ENCODE results near the gene EXOC4.

The EXOC4 gene

GRCh38 chr7:133940368-133940767 lies 687.5 kb downstream of the EXOC4 start:
- Histone ChIP-seq H3K27me3 (ENCODE audit: insufficient read depth, low read depth, severe bottlenecking) (no peaks in the 10 kb centered on the region), H3K9me3 (ENCODE audit: severe bottlenecking) (no peaks in the 10 kb centered on the region), H3K36me3 (peaks cover 3% of the 10 kb centered on the region; the same call in 1 of the 2 replicates), H3K27ac (peak overlapping the region; percentile 61), H3K4me3 (ENCODE audit: low read depth, low read length) (no peak overlapping the region)
- no peak for TF ChIP-seq CTCF (IDR thresholded peaks at IDR 0.05; ENCODE audit: low read depth, low read length)
- peak; percentile 60 for DNase-seq

- no peak for TF ChIP-seq CTCF (IDR thresholded peaks at IDR 0.05; ENCODE audit: low read depth, low read length)
- DNase-seq: no peak
Measured at GRCh38 chr7:133941496-133941895, 688.6 kb downstream of the EXOC4 start.

GRCh38 chr7:133945497-133945896 lies 692.6 kb downstream of the EXOC4 start:
- no peaks in the 10 kb centered on the region for H3K27me3 ChIP-seq (ENCODE audit: insufficient read depth, low read depth, severe bottlenecking)
- no peak for TF ChIP-seq CTCF (IDR thresholded peaks at IDR 0.05; ENCODE audit: low read depth, low read length)
- no peaks in the 10 kb centered on the region; the same call in 1 of the 2 replicates for H3K36me3 ChIP-seq
- no peak for DNase-seq
- H3K27ac ChIP-seq: no peak overlapping the region
- no peak overlapping the region for H3K4me3 ChIP-seq (ENCODE audit: low read depth, low read length)
- H3K9me3 ChIP-seq (ENCODE audit: severe bottlenecking): no peaks in the 10 kb centered on the region

More at GRCh38 chr7:133941496-133941895, 688.6 kb downstream of the EXOC4 start:
- H3K27me3 ChIP-seq (ENCODE audit: insufficient read depth, low read depth, severe bottlenecking): no peaks in the 10 kb centered on the region
- peak overlapping the region; percentile 61 for H3K27ac ChIP-seq
- H3K36me3 ChIP-seq: peaks cover 3% of the 10 kb centered on the region; the same call in 1 of the 2 replicates
- H3K9me3 ChIP-seq (ENCODE audit: severe bottlenecking): no peaks in the 10 kb centered on the region
- no peak overlapping the region for H3K4me3 ChIP-seq (ENCODE audit: low read depth, low read length)

- DNase-seq: no peak
- no peaks in the 10 kb centered on the region for H3K27me3 ChIP-seq (ENCODE audit: insufficient read depth, low read depth, severe bottlenecking)
- TF ChIP-seq CTCF (IDR thresholded peaks at IDR 0.05; ENCODE audit: low read depth, low read length): no peak
- H3K36me3 ChIP-seq: no peaks in the 10 kb centered on the region; the same call in 1 of the 2 replicates
- H3K9me3 ChIP-seq (ENCODE audit: severe bottlenecking): no peaks in the 10 kb centered on the region
- no peak overlapping the region for H3K27ac ChIP-seq
- H3K4me3 ChIP-seq (ENCODE audit: low read depth, low read length): no peak overlapping the region
Measured at GRCh38 chr7:133947458-133948254, 694.8 kb downstream of the EXOC4 start.

GRCh38 chr7:133948588-133948987 lies 695.7 kb downstream of the EXOC4 start:
- no peak overlapping the region for H3K4me3 ChIP-seq (ENCODE audit: low read depth, low read length)

More at GRCh38 chr7:133948588-133948987, 695.7 kb downstream of the EXOC4 start:
- no peak overlapping the region for H3K27ac ChIP-seq
- TF ChIP-seq CTCF (IDR thresholded peaks at IDR 0.05; ENCODE audit: low read depth, low read length): no peak
- H3K27me3 ChIP-seq (ENCODE audit: insufficient read depth, low read depth, severe bottlenecking): no peaks in the 10 kb centered on the region
- DNase-seq: no peak
- H3K36me3 ChIP-seq: no peaks in the 10 kb centered on the region; the same call in 1 of the 2 replicates
- H3K9me3 ChIP-seq (ENCODE audit: severe bottlenecking): no peaks in the 10 kb centered on the region

All from WERI-Rb-1 (cell line).